IMR-90 (cell line): ENCODE measurements around the gene NPBWR2. TPM values are rescaled to one million over a fixed set of nuclear protein-coding genes. Genes with fewer than 3 reads are reported as not detected.

Source experiments
- ATAC-seq: fragments of 200-7000 bp; cut with Tn5 transposase; 2 replicates; pipeline ENCODE4 v1.9.1; 2020; ENCODE audit warnings: low read depth, mild to moderate bottlenecking, moderate library complexity
- BruUV-seq: library from RNA; stranded (reverse); fragments of 400-500 nt; replicated peaks from 2 replicates; lab custom pipeline; 2021; lab: Mats Ljungman, UMichigan
- CTCF ChIA-PET: fragments of 300-600 bp; formaldehyde crosslinking; extraction: SDS; loops from one replicate; lab custom pipeline; 2021; ENCODE audit warnings: antibody characterized with exemption; lab: Yijun Ruan, JAX
- POLR2A ChIA-PET: fragments of 300-600 bp; sonication (Branson Sonifier 250); formaldehyde crosslinking; loops from one replicate; lab custom pipeline; 2022; ENCODE audit warnings: antibody characterized with exemption; ENCODE audit not compliant: unreplicated experiment; lab: Charles Lee
- DNase-seq: peaks from one replicate; pipeline ENCODE4 v3.0.0; 2013
- H2AFZ ChIP-seq: replicated peaks from 2 replicates; pipeline ENCODE3; 2013; ENCODE audit warnings: low read length, mild to moderate bottlenecking; ENCODE audit not compliant: poor library complexity
- H2AK5ac ChIP-seq: 2 replicates; pipeline ENCODE4 v1.6.1; 2013; ENCODE audit warnings: low read depth, low read length, inconsistent platforms
- H2AK9ac ChIP-seq: replicated peaks from 2 replicates; pipeline ENCODE3; 2013; ENCODE audit warnings: mild to moderate bottlenecking, low read depth, low read length, moderate library complexity; ENCODE audit not compliant: poor library complexity
- H2BK120ac ChIP-seq: 2 replicates; pipeline ENCODE4 v1.6.1; 2013; ENCODE audit warnings: low read depth, low read length, inconsistent platforms
- H2BK15ac ChIP-seq: 3 replicates; pipeline ENCODE4 v1.6.1; 2013; ENCODE audit warnings: low read depth, low read length, inconsistent platforms
- H2BK20ac ChIP-seq: 2 replicates; pipeline ENCODE4 v1.6.1; 2013; ENCODE audit warnings: low read depth, mild to moderate bottlenecking, inconsistent platforms, low read length, moderate library complexity
- H2BK5ac ChIP-seq: 2 replicates; pipeline ENCODE4 v1.6.1; 2013; ENCODE audit warnings: mild to moderate bottlenecking, low read depth, low read length, inconsistent platforms; ENCODE audit not compliant: poor library complexity, severe bottlenecking
- H3K14ac ChIP-seq: replicated peaks from 2 replicates; pipeline ENCODE4 v1.6.1; 2013; ENCODE audit warnings: low read depth, low read length, inconsistent platforms
- H3K18ac ChIP-seq: 2 replicates; pipeline ENCODE4 v1.6.1; 2013; ENCODE audit warnings: low read depth, low read length, control low read depth
- H3K23ac ChIP-seq: 2 replicates; pipeline ENCODE4 v1.6.1; 2013; ENCODE audit warnings: low read depth, low read length, inconsistent platforms
- H3K27ac ChIP-seq: 2 replicates; pipeline ENCODE4 v1.5.1; 2013; ENCODE audit warnings: mild to moderate bottlenecking, control low read depth, low read length; ENCODE audit not compliant: insufficient read depth
- H3K27me3 ChIP-seq: 2 replicates; pipeline ENCODE4 v1.6.1; 2013; ENCODE audit warnings: low read length; ENCODE audit not compliant: control insufficient read depth, insufficient read depth
- H3K36me3 ChIP-seq: 2 replicates; pipeline ENCODE4 v1.6.1; 2013; ENCODE audit warnings: low read length, mixed read lengths; ENCODE audit not compliant: control insufficient read depth, insufficient read depth
- H3K4ac ChIP-seq: 2 replicates; pipeline ENCODE4 v1.6.1; 2013; ENCODE audit warnings: low read depth, low read length, inconsistent platforms
- H3K4me1 ChIP-seq: 2 replicates; pipeline ENCODE4 v1.6.1; 2013; ENCODE audit warnings: low read length, mixed read lengths; ENCODE audit not compliant: control insufficient read depth, insufficient read depth
- H3K4me2 ChIP-seq: 2 replicates; pipeline ENCODE4 v1.6.1; 2013; ENCODE audit warnings: low read depth, mild to moderate bottlenecking, control low read depth, low read length, moderate library complexity
- H3K4me3 ChIP-seq: 2 replicates; pipeline ENCODE4 v1.5.1; 2013; ENCODE audit warnings: low read depth, mild to moderate bottlenecking, control low read depth, low read length, moderate library complexity; ENCODE audit not compliant: insufficient read depth
- H3K56ac ChIP-seq: 2 replicates; pipeline ENCODE4 v1.6.1; 2013; ENCODE audit warnings: low read length, inconsistent platforms; ENCODE audit not compliant: insufficient read depth; ENCODE audit errors: extremely low read depth
- H3K79me1 ChIP-seq, 2 experiments: 2 replicates each; pipeline ENCODE4 v1.6.1; 2013; ENCODE audit warnings: low read length in 2 of 2, inconsistent platforms in 1 of 2, low read depth in 1 of 2
- H3K9ac ChIP-seq: 2 replicates; pipeline ENCODE4 v1.6.1; 2013; ENCODE audit warnings: low read depth, low read length, control low read depth
- H3K9me1 ChIP-seq: 2 replicates; pipeline ENCODE4 v1.6.1; 2013; ENCODE audit warnings: low read length, inconsistent platforms; ENCODE audit not compliant: insufficient read depth
- H3K9me3 ChIP-seq: 2 replicates; pipeline ENCODE4 v1.6.1; 2013; ENCODE audit warnings: low read length; ENCODE audit not compliant: control insufficient read depth, insufficient read depth
- H4K20me1 ChIP-seq: 2 replicates; pipeline ENCODE4 v1.6.1; 2013; ENCODE audit warnings: low read length, inconsistent platforms; ENCODE audit not compliant: insufficient read depth
- H4K5ac ChIP-seq: 2 replicates; pipeline ENCODE4 v1.6.1; 2013; ENCODE audit warnings: mild to moderate bottlenecking, low read depth, low read length, control low read depth
- H4K8ac ChIP-seq, 2 experiments: 2 replicates each; pipeline ENCODE4 v1.6.1; 2013; ENCODE audit warnings: low read depth in 2 of 2, low read length in 2 of 2, control low read depth in 1 of 2, inconsistent platforms in 1 of 2
- H4K91ac ChIP-seq: 2 replicates; pipeline ENCODE4 v1.6.1; 2013; ENCODE audit warnings: low read depth, low read length, inconsistent platforms; ENCODE audit not compliant: insufficient read depth
- BHLHE40 ChIP-seq: fragments of 150-350 bp; IDR thresholded peaks from 2 replicates; pipeline ENCODE4 v1.6.1; 2016; ENCODE audit warnings: mild to moderate bottlenecking, low read depth, low read length
- CEBPB ChIP-seq: IDR thresholded peaks from 2 replicates; pipeline ENCODE4 v1.6.1; 2012; ENCODE audit warnings: low read depth, low read length, improper control_type of control experiment
- CHD1 ChIP-seq: IDR thresholded peaks from 2 replicates; pipeline ENCODE4 v1.6.1; 2012; ENCODE audit warnings: low read depth, low read length, improper control_type of control experiment
- FOS ChIP-seq: fragments of 150-350 bp; IDR thresholded peaks from 2 replicates; pipeline ENCODE4 v1.6.1; 2016; ENCODE audit warnings: low read depth, low read length
- MAFK ChIP-seq: IDR thresholded peaks from 2 replicates; pipeline ENCODE4 v1.6.1; 2012; ENCODE audit warnings: low read depth, low read length, improper control_type of control experiment
- MAZ ChIP-seq: IDR thresholded peaks from 2 replicates; pipeline ENCODE4 v1.6.1; 2012; ENCODE audit warnings: low read depth, mild to moderate bottlenecking, low read length, improper control_type of control experiment, moderate library complexity, borderline replicate concordance
- MXI1 ChIP-seq: IDR thresholded peaks from 2 replicates; pipeline ENCODE4 v1.6.1; 2012; ENCODE audit warnings: low read depth, mild to moderate bottlenecking, low read length, moderate library complexity, borderline replicate concordance
- NFE2L2 ChIP-seq: fragments of 150-350 bp; IDR thresholded peaks from 2 replicates; pipeline ENCODE4 v1.6.1; 2016; ENCODE audit warnings: low read depth, mild to moderate bottlenecking, low read length
- POLR2A ChIP-seq: IDR thresholded peaks from 2 replicates; pipeline ENCODE4 v1.6.1; 2012; ENCODE audit warnings: mild to moderate bottlenecking, low read depth, low read length
- RAD21 ChIP-seq: IDR thresholded peaks from 2 replicates; pipeline ENCODE4 v1.6.1; 2012; ENCODE audit warnings: low read length, improper control_type of control experiment
- RCOR1 ChIP-seq: IDR thresholded peaks from 2 replicates; pipeline ENCODE4 v1.6.1; 2012; ENCODE audit warnings: mild to moderate bottlenecking, low read length, improper control_type of control experiment; ENCODE audit not compliant: insufficient replicate concordance
- RFX5 ChIP-seq: IDR thresholded peaks from 2 replicates; pipeline ENCODE4 v1.8.0; 2012; ENCODE audit warnings: low read depth, mild to moderate bottlenecking, low read length, moderate library complexity
- SMC3 ChIP-seq: fragments of 150-350 bp; IDR thresholded peaks from 2 replicates; pipeline ENCODE4 v1.6.1; 2016; ENCODE audit warnings: low read depth, mild to moderate bottlenecking, antibody characterized with exemption, low read length, moderate library complexity
- WGBS, 2 experiments: methylation state at CpG; one replicate each; pipeline versions ENCODE4 v1.1.5 to v1.1.7; 2013; ENCODE audit warnings: missing lambda C conversion rate in 2 of 2; ENCODE audit not compliant: insufficient read length in 1 of 2; ENCODE audit errors: extremely low coverage in 2 of 2; 5-methylcytosine and 5-hydroxymethylcytosine counted together
- dilution Hi-C: fragments of 300-500 bp; cut with HindIII; formaldehyde crosslinking; loops from one replicate; pipeline ENCODE4 v1.14.3; 2018; ENCODE audit warnings: low sequenced_read_pairs; ENCODE audit not compliant: unreplicated experiment
- in situ Hi-C: fragments of 300-500 bp; cut with MboI; formaldehyde crosslinking; loops from 3 replicates; pipeline ENCODE4 v1.14.3; 2019; ENCODE audit warnings: low sequenced_read_pairs, inconsistent platforms, mixed read lengths
- intact Hi-C: fragments of 100-400 bp; cut with micrococcal nuclease; formaldehyde crosslinking; loops from 2 replicates; pipeline ENCODE4 v1.10.0; 2022
- polyA plus RNA-seq, 3 experiments: library from polyadenylated mRNA; depleted of rRNA; stranded (reverse); fragments of >200 nt; gene quantifications; 2 replicates each; pipeline ENCODE4 v1.2.3, GENCODE V29; 2012; ENCODE audit warnings: low replicate concordance in 1 of 3
- total RNA-seq: library from RNA; depleted of rRNA; stranded (reverse); fragments of >200 nt; gene quantifications from 2 replicates; pipeline ENCODE4 v1.2.3, GENCODE V29; 2012
- TF ChIP-seq, protein P1 (sequence below): fragments of 150-350 bp; IDR thresholded peaks from 2 replicates; pipeline ENCODE4 v1.6.1; 2016; ENCODE audit warnings: low read depth, mild to moderate bottlenecking, low read length, moderate library complexity, borderline replicate concordance
- TF ChIP-seq, protein P2 (sequence below): fragments of 150-350 bp; IDR thresholded peaks from 2 replicates; pipeline ENCODE4 v1.6.1; 2017; ENCODE audit warnings: mild to moderate bottlenecking, antibody characterized with exemption, low read length, low read depth
- TF ChIP-seq, protein P3 (sequence below): conservative IDR thresholded peaks from 2 replicates; pipeline ENCODE4 v1.5.1; 2012; ENCODE audit warnings: mild to moderate bottlenecking, low read depth, low read length, improper control_type of control experiment

NPBWR2 gene
- total and polyA plus RNA-seq, 2 of the 4 experiments (the other 2 are of a cell fraction), result not detected

GRCh38 chr20:64113796-64114355 is 6.5 kb upstream of the NPBWR2 start:
- CTCF ChIA-PET, result no interaction called here
- H3K27ac ChIP-seq, result no peak overlapping the region

More at GRCh38 chr20:64113796-64114355, 6.5 kb upstream of the NPBWR2 start:
- Histone ChIP-seq H4K91ac (no peak overlapping the region), H2BK20ac (no peak overlapping the region), H4K5ac (no peak overlapping the region), H2BK120ac (no peak overlapping the region), H4K8ac (no peak overlapping the region), H3K9me1 (no peaks in the 10 kb centered on the region), H3K4ac (no peak overlapping the region), H3K4me3 (no peak overlapping the region), H3K56ac (no peak overlapping the region), H2AFZ (no peak overlapping the region), H3K4me1 (no peaks in the 10 kb centered on the region), H2AK5ac (no peak overlapping the region), H3K14ac (no peak overlapping the region), H3K9me3 (no peaks in the 10 kb centered on the region), H3K27me3 (peaks cover 36% of the 10 kb centered on the region; the same call in 1 of the 2 replicates), H3K79me1 (no peaks in the 10 kb centered on the region), H3K9ac (no peak overlapping the region), H3K4me2 (no peak overlapping the region), H3K23ac (no peak overlapping the region), H2BK5ac (no peak overlapping the region), H4K20me1 (no peaks in the 10 kb centered on the region), H3K36me3 (no peaks in the 10 kb centered on the region), H2BK15ac (no peak overlapping the region), H3K18ac (no peak overlapping the region), H2AK9ac (no peak overlapping the region)
- no TSS peak for BruUV-seq
- DNase-seq (no peak), ATAC-seq (no peak)
- POLR2A ChIA-PET, result no interaction called here
- intact Hi-C loops (no loop called here), in situ Hi-C loops (no loop called here), dilution Hi-C loops (no loop called here)
- TF ChIP-seq, protein P1, sequence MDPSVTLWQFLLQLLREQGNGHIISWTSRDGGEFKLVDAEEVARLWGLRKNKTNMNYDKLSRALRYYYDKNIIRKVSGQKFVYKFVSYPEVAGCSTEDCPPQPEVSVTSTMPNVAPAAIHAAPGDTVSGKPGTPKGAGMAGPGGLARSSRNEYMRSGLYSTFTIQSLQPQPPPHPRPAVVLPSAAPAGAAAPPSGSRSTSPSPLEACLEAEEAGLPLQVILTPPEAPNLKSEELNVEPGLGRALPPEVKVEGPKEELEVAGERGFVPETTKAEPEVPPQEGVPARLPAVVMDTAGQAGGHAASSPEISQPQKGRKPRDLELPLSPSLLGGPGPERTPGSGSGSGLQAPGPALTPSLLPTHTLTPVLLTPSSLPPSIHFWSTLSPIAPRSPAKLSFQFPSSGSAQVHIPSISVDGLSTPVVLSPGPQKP, result no peak
- TF ChIP-seq NFE2L2 (no peak), RCOR1 (no peak), POLR2A (no peak), RAD21 (no peak), CEBPB (no peak), CHD1 (no peak), RFX5 (no peak), FOS (no peak), MAFK (no peak), BHLHE40 (no peak), SMC3 (no peak), MXI1 (no peak), MAZ (no peak)
- TF ChIP-seq, protein P2, sequence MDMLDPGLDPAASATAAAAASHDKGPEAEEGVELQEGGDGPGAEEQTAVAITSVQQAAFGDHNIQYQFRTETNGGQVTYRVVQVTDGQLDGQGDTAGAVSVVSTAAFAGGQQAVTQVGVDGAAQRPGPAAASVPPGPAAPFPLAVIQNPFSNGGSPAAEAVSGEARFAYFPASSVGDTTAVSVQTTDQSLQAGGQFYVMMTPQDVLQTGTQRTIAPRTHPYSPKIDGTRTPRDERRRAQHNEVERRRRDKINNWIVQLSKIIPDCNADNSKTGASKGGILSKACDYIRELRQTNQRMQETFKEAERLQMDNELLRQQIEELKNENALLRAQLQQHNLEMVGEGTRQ, result no peak
- TF ChIP-seq, protein P3, sequence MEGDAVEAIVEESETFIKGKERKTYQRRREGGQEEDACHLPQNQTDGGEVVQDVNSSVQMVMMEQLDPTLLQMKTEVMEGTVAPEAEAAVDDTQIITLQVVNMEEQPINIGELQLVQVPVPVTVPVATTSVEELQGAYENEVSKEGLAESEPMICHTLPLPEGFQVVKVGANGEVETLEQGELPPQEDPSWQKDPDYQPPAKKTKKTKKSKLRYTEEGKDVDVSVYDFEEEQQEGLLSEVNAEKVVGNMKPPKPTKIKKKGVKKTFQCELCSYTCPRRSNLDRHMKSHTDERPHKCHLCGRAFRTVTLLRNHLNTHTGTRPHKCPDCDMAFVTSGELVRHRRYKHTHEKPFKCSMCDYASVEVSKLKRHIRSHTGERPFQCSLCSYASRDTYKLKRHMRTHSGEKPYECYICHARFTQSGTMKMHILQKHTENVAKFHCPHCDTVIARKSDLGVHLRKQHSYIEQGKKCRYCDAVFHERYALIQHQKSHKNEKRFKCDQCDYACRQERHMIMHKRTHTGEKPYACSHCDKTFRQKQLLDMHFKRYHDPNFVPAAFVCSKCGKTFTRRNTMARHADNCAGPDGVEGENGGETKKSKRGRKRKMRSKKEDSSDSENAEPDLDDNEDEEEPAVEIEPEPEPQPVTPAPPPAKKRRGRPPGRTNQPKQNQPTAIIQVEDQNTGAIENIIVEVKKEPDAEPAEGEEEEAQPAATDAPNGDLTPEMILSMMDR, result no peak
- 78% methylated on average over 8 of the region's 13 CpGs; no CpG with 5 or more reads in 1 of the 2 experiments for WGBS, 2 experiments
